Activated CD8-positive, alpha-beta memory T cell treated with anti-CD3 and anti-CD28 coated beads for 36 hours (primary cell): ENCODE data around the gene LCOR. TPM values are rescaled to one million over a fixed set of nuclear protein-coding genes. Genes with fewer than 3 reads are reported as not detected.

Experiments used
- CTCF ChIA-PET: fragments of 350-600 bp; sonication (Branson Sonifier 250); formaldehyde crosslinking; loops from one replicate; lab custom pipeline; 2021; ENCODE audit warnings: antibody characterized with exemption; lab: Charles Lee
- POLR2A ChIA-PET: fragments of 350-600 bp; sonication (Branson Sonifier 250); formaldehyde crosslinking; loops from one replicate; lab custom pipeline; 2021; ENCODE audit warnings: antibody characterized with exemption; lab: Charles Lee
- total RNA-seq, 2 experiments: library from RNA; stranded (reverse); gene quantifications; one replicate each; pipeline ENCODE4 v1.2.3, GENCODE V29; 2021

LCOR gene
- total RNA-seq, 2 experiments from 2014 or later = 24.9 to 29.2 TPM

DNA sequence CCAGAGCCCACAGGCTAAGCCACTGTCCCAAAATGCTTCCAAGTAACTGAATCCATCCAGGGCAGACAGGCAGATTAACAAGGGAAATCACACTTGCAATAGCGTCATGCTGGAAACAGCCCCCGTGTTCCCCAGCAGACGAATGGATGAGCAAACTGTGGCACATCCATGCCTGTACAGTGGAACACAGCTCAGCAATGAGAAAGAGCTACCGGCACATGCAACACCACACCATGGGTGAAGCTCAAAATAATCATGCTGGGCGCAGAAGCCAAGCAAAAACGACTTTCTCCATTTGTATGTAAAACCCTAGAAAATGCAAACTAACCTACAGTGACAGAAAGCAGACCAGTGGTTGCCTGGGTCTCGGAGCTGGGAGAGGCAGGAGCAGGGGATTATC, 200.5 kb downstream of the LCOR start:
- ChIA-PET CTCF (interaction anchor here (0.8 kb wide), 1 partner anchor 8 kb away, joined by 3 read pairs; no protein-coding TSS in a partner anchor), POLR2A (no interaction called here)

DNA sequence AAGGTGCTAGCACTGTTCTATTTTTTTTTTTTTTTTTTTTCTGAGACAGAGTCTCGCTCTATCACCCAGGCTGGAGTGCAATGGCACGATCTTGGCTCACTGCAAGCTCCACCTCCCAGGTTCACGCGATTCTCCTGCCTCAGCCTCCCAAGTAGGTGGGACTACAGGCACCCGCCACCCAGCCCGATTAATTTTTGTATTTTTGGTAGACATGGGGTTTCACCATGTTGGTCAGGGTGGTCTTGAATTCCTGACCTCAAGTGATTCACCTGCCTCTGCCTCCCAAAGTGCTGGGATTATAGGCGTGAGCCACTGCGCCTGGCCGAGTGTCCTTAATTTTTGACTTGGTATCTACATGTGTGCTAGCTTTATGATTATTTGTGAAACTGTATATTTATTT, 201.7 kb downstream of the LCOR start:
- ChIA-PET CTCF (interaction anchor here (0.6 kb wide), 1 partner anchor 13 kb away, joined by 3 read pairs; no protein-coding TSS in a partner anchor), POLR2A (interaction anchor here (0.6 kb wide), 1 partner anchor 199 kb away, joined by 3 read pairs; no protein-coding TSS in a partner anchor)

DNA sequence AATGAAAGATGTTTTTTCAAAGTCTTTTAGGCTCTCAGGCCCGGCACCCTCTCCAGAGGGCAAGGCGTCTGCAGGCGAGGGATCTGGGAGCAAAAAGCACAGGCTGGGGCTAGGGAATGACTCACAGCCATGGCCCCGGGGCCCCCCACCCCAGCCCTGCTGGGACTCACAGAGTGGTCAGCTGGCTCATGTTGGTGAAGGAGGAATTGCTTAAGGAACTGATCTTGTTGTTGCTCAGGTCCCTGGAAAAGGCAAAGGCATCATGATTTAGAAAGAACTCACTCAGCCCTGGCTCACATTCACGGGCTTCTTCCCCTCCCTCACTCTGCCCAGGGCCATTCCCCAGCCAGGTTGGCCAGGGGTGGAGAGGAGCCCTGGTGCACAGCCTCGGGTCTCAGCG, 202.2 kb downstream of the LCOR start:
- CTCF ChIA-PET = interaction anchor here (0.6 to 1.2 kb wide), 3 partner anchors 9 to 304 kb away, joined by 3 to 5 read pairs (median 4); no protein-coding TSS in a partner anchor
- POLR2A ChIA-PET = no interaction called here

DNA sequence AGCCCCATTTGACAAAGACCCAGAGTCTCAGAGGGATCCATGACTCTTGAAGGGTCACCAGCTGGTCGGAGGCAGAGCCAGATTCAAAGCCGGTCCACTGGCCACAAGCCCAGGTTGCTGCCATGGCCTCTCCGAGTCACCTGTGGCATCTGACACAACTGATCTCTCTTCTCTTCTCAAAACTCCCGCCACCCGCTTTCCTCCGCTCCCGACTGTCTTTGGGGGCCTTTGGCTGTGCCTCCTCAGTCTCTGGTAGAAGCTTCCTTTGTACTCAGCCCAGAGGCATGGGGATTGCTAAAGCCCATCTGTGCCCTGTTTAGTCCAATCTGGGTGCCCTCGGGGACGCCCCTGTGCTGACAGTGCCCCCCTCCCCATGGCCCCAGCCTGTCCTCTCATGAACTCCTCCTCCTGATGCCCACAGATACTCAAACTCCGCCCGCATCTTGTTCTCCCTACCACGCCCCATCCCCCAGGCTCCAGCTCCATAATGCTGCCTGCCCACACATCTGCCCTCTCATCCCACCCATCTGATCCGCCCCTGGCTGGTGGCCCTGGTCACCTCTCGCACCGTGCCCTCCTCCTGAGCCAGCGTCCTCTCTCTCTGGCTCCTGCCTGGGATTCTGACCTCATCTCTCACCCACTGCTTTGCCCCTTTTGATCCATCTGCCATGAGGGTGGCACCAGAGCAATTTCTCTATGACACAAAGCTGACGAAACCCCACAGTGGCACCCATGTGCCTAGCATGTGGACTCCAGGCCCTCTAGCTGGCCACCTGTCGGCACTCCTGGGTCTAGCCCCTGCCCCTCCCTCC, 203.1 kb downstream of the LCOR start:
- POLR2A ChIA-PET = no interaction called here
- CTCF ChIA-PET = interaction anchor here (0.6 to 1.2 kb wide), 2 partner anchors 10 to 305 kb away, joined by 4 to 5 read pairs; no protein-coding TSS in a partner anchor

DNA sequence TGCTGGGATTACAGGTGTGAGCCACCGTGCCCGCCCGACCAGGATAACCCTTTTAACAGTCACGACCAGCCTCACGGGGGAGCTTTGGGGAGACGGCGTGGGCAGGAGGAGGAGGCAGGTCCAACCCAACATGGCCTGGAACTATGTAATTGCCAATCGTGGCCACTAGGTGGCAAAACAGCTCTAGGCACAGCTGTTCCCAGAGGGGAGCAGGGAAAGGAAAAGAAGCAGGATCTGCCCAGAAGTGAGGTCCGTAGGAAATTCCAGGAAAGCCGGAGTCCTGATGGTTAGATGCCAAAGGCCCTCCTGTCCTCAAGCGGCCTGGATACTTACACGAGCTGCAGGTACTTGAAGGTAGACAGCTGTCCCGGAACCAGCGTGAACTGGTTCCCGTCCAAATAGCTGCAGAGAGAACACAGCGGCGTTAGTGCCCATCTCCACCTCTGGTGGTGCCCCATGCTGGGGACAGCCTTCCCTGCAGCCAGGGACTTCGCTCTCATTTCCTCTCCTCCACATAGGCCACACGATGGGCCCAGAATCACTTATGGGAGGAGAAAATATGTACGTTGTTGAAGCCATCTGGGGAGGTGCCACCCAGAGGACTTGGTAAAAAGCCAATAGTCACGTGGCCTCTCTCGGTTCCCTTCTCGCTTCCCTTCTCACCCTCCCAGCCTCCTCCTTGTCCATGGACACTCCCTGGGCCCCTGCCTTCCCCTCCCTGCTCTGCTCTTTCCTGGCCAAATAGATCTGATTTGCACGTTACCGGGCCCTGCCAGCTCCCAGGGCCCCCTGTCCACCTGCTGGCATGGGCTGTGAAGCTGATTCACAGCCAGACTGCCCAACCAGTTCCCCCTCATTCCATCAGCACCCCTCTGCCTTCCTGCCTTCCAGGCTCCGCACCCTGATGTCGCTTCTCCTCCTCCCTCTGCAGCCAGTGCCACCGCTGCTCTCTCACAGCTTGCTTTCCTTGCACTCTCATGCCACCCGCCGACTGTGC, 205.6 kb downstream of the LCOR start:
- ChIA-PET CTCF (interaction anchor here (0.6 to 3.4 kb wide), 25 partner anchors 8 to 192 kb away, joined by 3 to 21 read pairs (median 4); no protein-coding TSS in a partner anchor), POLR2A (interaction anchor here (0.6 kb wide), 1 partner anchor 191 kb away, joined by 3 read pairs; no protein-coding TSS in a partner anchor)

DNA sequence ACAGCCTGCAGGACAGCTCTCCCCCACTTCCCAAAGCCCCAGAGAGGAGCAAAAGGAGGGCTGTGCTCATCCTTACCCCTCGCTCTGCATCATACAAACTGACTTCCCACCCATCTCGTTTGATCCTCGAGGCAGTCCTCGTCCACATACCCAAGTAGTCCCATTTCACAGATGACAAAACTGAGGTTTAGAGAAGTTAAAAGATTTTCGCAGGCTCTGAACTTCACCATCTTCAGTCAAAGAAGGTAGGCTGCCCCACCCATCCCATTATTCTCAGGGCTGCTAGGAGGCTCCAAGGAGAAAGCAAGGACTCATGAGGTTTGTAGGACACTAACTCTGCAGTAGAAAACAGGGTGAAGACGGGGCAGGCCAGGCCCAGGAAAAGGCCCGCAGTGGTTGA, 206.6 kb downstream of the LCOR start:
- CTCF ChIA-PET = interaction anchor here (0.9 to 3.4 kb wide), 7 partner anchors 13 to 191 kb away, joined by 3 to 21 read pairs (median 5); no protein-coding TSS in a partner anchor
- POLR2A ChIA-PET = no interaction called here

DNA sequence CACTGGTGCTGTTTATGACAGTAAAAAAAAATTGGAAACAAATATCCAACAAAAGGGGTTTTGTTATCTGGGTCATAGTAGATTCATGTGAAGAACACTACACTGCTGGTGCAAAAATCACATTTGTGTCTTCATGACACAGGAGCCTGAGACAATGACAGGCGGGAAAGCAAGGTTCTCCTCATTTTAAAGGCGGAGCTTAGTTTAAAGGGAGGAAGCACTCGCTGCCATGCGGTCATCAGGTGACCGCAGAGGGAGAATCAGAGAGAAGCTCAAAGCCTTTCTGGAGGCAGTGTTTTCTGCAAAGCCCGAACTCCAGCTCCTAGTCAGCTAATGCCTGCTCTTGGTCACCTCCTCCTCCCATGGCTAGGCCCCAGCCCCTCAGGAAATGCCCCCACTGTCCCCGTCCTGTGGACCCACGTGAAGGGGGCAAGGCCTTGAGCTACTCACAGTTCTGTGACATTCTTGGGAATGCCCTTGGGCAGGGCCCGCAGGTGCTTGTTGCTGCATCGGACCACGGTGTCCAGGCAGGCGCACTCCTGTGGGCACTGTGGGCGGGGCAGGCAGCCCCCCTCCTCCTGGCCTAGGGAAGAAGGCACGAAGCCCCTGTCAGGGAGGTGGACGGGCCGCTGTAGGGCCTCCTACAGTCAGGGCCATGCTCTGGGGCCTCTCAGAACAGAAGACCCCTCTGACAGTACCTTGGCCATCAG, 207.6 kb downstream of the LCOR start:
- POLR2A ChIA-PET = no interaction called here
- CTCF ChIA-PET = interaction anchor here (0.5 to 3.4 kb wide), 3 partner anchors 14 to 190 kb away, joined by 3 to 15 read pairs (median 5); no protein-coding TSS in a partner anchor

DNA sequence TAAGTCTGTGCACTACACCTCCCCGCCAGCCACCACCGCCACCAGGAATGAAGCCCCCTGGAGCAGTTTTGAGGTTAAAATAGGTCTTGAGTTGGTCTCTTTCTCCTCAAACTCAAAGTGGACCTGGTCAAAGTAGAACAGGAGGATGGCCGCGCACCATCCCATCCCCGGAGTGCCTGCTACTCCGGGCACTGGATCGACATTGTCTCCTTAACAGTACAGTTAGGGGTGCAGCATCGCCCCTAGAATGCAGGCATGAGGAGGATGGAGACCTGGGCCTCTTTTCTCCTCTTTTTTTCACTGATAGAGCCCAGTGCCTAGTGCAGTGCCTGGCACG, 208.1 kb downstream of the LCOR start:
- ChIA-PET POLR2A (no interaction called here), CTCF (no interaction called here)

DNA sequence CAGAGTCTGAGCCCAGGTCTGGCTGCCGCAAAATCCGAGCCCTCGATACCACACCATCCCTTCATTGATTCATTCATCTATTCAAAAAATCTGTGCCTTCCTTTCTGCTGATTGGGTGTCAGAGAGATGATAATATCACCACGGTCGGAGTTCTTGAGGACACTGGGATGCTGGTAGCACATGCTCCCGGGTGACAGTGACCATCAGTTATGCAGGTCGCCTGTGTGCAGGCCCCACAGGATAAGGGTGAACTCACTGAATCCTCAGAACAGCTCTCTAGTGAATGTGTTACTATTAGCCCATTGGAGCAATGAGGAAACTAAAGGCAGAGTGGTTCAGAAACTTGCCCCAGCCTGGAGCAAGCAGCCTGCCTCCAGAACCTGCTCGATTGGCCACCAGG, 208.6 kb downstream of the LCOR start:
- CTCF ChIA-PET = no interaction called here
- POLR2A ChIA-PET = no interaction called here

DNA sequence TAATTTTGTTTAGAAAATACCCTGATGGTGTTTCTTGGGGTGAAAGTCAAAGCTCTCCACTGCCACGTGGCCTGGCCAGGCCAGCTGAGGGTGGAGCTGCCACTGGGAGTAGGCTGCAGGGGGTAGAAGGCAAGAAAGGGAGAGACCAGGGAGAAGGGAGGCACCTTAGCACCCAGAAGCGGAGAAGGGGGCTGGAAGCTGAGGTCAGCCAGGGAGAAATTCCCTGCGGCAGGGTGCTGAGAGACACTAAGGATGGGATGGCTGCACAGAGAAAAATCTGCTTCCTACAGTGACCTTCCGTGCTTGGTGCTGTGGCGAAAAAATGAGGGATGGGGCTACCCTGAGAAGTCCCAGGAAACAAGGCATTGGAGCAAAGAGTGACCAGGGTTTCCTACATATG, 210.0 kb downstream of the LCOR start:
- CTCF ChIA-PET = no interaction called here
- POLR2A ChIA-PET = interaction anchor here (0.5 kb wide), 1 partner anchor 650 kb away, joined by 3 read pairs; no protein-coding TSS in a partner anchor

DNA sequence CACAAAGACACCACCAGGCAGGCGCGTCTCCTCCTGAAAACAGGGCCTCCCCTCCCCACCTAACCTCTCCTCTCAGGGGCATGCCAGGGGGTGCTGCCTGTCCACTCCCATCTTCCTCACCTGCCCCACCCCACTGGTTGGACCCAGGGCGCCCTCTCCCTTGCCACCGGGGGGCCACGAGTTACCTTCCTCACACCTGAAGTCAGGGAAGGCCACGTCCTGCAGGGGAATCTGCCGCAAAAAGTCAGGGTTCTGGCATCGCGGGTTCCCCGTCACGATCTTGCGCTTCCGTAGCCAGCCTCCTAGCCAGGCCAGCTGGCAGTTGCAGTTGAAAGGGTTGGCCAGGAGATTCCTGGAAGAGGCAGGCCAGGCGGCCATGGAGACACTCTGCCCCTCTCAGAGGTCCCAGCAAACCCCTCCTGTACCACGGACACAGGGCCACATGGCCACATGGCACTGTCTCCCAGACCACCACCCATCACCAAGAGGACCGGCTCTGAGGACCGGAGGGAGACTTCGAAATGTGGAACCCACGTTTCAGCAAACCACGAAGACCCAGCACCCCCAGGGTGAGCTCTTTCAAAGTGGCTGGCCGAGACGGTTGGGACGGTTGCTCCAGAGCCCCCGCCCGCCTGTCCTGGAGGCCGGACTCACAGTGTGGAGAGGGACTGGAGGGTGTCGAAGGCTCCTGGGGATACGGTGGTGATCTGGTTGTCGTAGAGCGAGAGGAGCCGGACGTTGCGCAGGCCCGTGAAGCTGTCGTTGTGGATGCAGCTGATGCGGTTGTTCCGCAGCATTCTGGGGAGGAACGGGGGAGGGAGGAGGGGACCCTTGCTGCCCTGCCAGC, 210.8 kb downstream of the LCOR start:
- CTCF ChIA-PET = no interaction called here
- POLR2A ChIA-PET = no interaction called here

DNA sequence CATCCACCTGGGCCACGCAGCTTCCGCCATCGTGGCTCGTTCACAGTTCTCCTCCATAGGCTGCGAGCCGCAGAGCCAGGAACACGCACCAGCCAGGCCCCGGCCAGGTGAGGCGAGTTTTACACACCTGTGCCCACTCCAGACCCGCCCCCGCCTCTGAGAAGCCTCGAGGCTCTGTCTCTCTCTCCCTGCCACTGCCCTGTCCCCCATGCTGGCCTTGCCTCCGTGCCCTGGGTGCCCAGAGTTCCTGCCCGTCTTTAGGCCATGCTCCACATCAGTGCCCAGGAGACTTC, 211.4 kb downstream of the LCOR start:
- ChIA-PET CTCF (no interaction called here), POLR2A (no interaction called here)

Other genes starting within 250 kb of the LCOR start
- 10 to 100 TPM; 97.8 to 98.8 TPM for gene TM9SF3, start 245.3 kb upstream of the LCOR start, total RNA-seq
- gene PIK3AP1, start 111.8 kb upstream of the LCOR start, total RNA-seq = 1 to 10 TPM; 8.4 to 9.8 TPM